Tibial nerve (tissue), 4 donors: ENCODE data around the gene GPR153. TPM values are rescaled to one million over a fixed set of nuclear protein-coding genes. Genes with fewer than 3 reads are reported as not detected.
"Not testable (repeated sequence)": the region's sequence is repeated elsewhere in the genome, so short reads cannot be mapped to it uniquely, and the experiment has no call there.

Source experiments
- DNase-seq, 2 donors: peaks; one replicate each; pipeline ENCODE4 v3.0.0-alpha.2; 2019; ENCODE audit warnings: low spot score in 2 of 2
- H3K27ac ChIP-seq, 4 donors: fragments of 200-600 bp; sonication (generic) in 3 of 4; one replicate each; pipeline ENCODE4 v1.5.1; 2017 to 2019; ENCODE audit warnings: mild to moderate bottlenecking in 1 of 4
- H3K27me3 ChIP-seq, 2 donors: fragments of 200-600 bp; sonication (generic) in 1 of 2; one replicate each; pipeline versions ENCODE4 v1.5.1 to v1.6.0; 2017 to 2019
- H3K36me3 ChIP-seq, 3 donors: fragments of 200-600 bp; sonication (generic); one replicate each; pipeline ENCODE4 v1.5.1; 2018 to 2019
- H3K4me1 ChIP-seq, 4 donors: fragments of 200-600 bp; sonication (generic) in 3 of 4; one replicate each; pipeline ENCODE4 v1.5.1; 2017 to 2019
- H3K4me3 ChIP-seq, 4 donors: fragments of 200-600 bp; sonication (generic) in 3 of 4; one replicate each; pipeline ENCODE4 v1.5.1; 2017 to 2019; ENCODE audit warnings: mild to moderate bottlenecking in 1 of 4, moderate library complexity in 1 of 4
- H3K9me3 ChIP-seq, 4 donors: fragments of 200-600 bp; sonication (generic) in 3 of 4; one replicate each; pipeline ENCODE4 v1.5.1; 2017 to 2019
- CTCF ChIP-seq, 5 experiments: fragments of 200-600 bp in 3 of 5; fragments of 450-650 bp in 2 of 5; sonication (generic) in 3 of 5; IDR thresholded peaks; one replicate each; pipeline ENCODE4 v1.5.1; 2016 to 2019; ENCODE audit warnings: antibody characterized with exemption in 5 of 5, mild to moderate bottlenecking in 3 of 5, moderate library complexity in 2 of 5
- EP300 ChIP-seq, 2 donors: sonication (generic); formaldehyde crosslinking; IDR thresholded peaks; one replicate each; pipeline ENCODE4 v1.6.1; 2017; ENCODE audit warnings: antibody characterized with exemption in 2 of 2, mild to moderate bottlenecking in 1 of 2
- POLR2A ChIP-seq, 2 donors: fragments of 450-650 bp; IDR thresholded peaks; one replicate each; pipeline ENCODE4 v1.6.1; 2017; ENCODE audit warnings: antibody characterized with exemption in 2 of 2, mild to moderate bottlenecking in 2 of 2, moderate library complexity in 2 of 2
- WGBS, 2 donors: methylation state at CpG; one replicate each; pipeline ENCODE4 v1.1.5; 2018; 5-methylcytosine and 5-hydroxymethylcytosine counted together
- total RNA-seq, 4 donors: library from RNA; depleted of rRNA; stranded (reverse); fragments of >200 nt; gene quantifications; one replicate each; pipeline ENCODE4 v1.1.0, GENCODE V29; 2016

Gene GPR153
- 10 to 100 TPM; 10.3 to 12.7 (median 11.3) TPM for total RNA-seq

GRCh38 chr1:6260961-6261614, at the start of gene GPR153:
Gene GPR153, minus strand, starts transcription at chr1:6261098. Its CDS starts 6,193 bp downstream, at chr1:6254905.
- peaks cover 0 to 24% of the 10 kb centered on the region in 2 donors for H3K27me3 ChIP-seq
- TF ChIP-seq EP300 (IDR thresholded peaks at IDR 0.05) (no peak), CTCF (IDR thresholded peaks at IDR 0.05) (no peak), POLR2A (IDR thresholded peaks at IDR 0.05) (no peak)
- no peaks in the 10 kb centered on the region for H3K36me3 ChIP-seq
- WGBS, 2 donors = 6 to 10% methylated on average over 8 to 10 of the region's 78 CpGs
- H3K4me1 ChIP-seq = peaks cover 0 to 51% (median 19%) of the 10 kb centered on the region in 4 donors
- peak within 1 kb of the TSS; percentile 58 to 83 (median 66) for H3K4me3 ChIP-seq
- DNase-seq = no peak
- peak within 1 kb of the TSS; percentile 72 to 94 (median 83) for H3K27ac ChIP-seq
- H3K9me3 ChIP-seq = no peaks in the 10 kb centered on the region

GRCh38 chr1:6310116-6310848, 49.4 kb upstream of the GPR153 start:
- H3K9me3 ChIP-seq = no peaks in the 10 kb centered on the region
- 93 to 94% methylated on average over 9 of the region's 9 CpGs for WGBS, 2 donors
- TF ChIP-seq EP300 (IDR thresholded peaks at IDR 0.05) (no peak), POLR2A (IDR thresholded peaks at IDR 0.05) (no peak), CTCF (IDR thresholded peaks at IDR 0.05) (no peak)

GRCh38 chr1:6309564-6309963, 48.7 kb upstream of the GPR153 start:
- DNase-seq = no peak
- Histone ChIP-seq H3K9me3 (no peaks in the 10 kb centered on the region), H3K27me3 (no peaks in the 10 kb centered on the region), H3K4me3 (no peak overlapping the region), H3K36me3 (no peaks in the 10 kb centered on the region), H3K27ac (no peak overlapping the region), H3K4me1 (no peaks in the 10 kb centered on the region)
- 80 to 84% methylated on average over 7 of the region's 7 CpGs for WGBS, 2 donors
- TF ChIP-seq POLR2A (IDR thresholded peaks at IDR 0.05) (no peak), EP300 (IDR thresholded peaks at IDR 0.05) (no peak), CTCF (IDR thresholded peaks at IDR 0.05) (no peak)

More at GRCh38 chr1:6310116-6310848, 49.4 kb upstream of the GPR153 start:
- Histone ChIP-seq H3K27ac (no peak overlapping the region), H3K36me3 (no peaks in the 10 kb centered on the region), H3K4me3 (no peak overlapping the region), H3K27me3 (no peaks in the 10 kb centered on the region), H3K4me1 (no peaks in the 10 kb centered on the region)
- DNase-seq = no peak

GRCh38 chr1:6308449-6308848, 47.6 kb upstream of the GPR153 start:
- WGBS, 2 donors = 93 to 94% methylated on average over 13 of the region's 13 CpGs
- TF ChIP-seq CTCF (IDR thresholded peaks at IDR 0.05) (no peak), EP300 (IDR thresholded peaks at IDR 0.05) (no peak), POLR2A (IDR thresholded peaks at IDR 0.05) (no peak)
- Histone ChIP-seq H3K36me3 (no peaks in the 10 kb centered on the region), H3K4me1 (no peaks in the 10 kb centered on the region), H3K4me3 (no peak overlapping the region), H3K27ac (no peak overlapping the region), H3K9me3 (no peaks in the 10 kb centered on the region), H3K27me3 (no peaks in the 10 kb centered on the region)
- no peak for DNase-seq

GRCh38 chr1:6307682-6308081, 46.8 kb upstream of the GPR153 start:
- not testable (repeated sequence) for H3K27me3 ChIP-seq, H3K36me3 ChIP-seq, DNase-seq, H3K9me3 ChIP-seq, H3K4me3 ChIP-seq, H3K4me1 ChIP-seq, H3K27ac ChIP-seq
- WGBS, 2 donors = 89 to 93% methylated on average over 7 of the region's 7 CpGs
